Hepatocyte (in vitro differentiated cells): ENCODE results near the gene BAX. TPM values are rescaled to one million over a fixed set of nuclear protein-coding genes. Genes with fewer than 3 reads are reported as not detected.

ENCODE experiments used
- DNase-seq: peaks from one replicate; pipeline ENCODE4 v3.0.0-alpha.2; 2016; ENCODE audit warnings: low spot score
- H2AFZ ChIP-seq: fragments of 200-600 bp; sonication (generic); 2 replicates; pipeline ENCODE4 v1.6.0; 2016; ENCODE audit warnings: antibody characterized with exemption, mild to moderate bottlenecking
- H3K27ac ChIP-seq: fragments of 200-600 bp; sonication (generic); 2 replicates; pipeline ENCODE4 v1.5.1; 2016; ENCODE audit warnings: mild to moderate bottlenecking
- H3K27me3 ChIP-seq: fragments of 200-600 bp; sonication (generic); 2 replicates; pipeline ENCODE4 v1.6.1; 2016
- H3K36me3 ChIP-seq: fragments of 200-600 bp; sonication (generic); replicated peaks from 2 replicates; pipeline ENCODE4 v1.5.1; 2016; ENCODE audit warnings: low read depth; ENCODE audit not compliant: insufficient read depth
- H3K4me1 ChIP-seq: fragments of 200-600 bp; sonication (generic); 2 replicates; pipeline ENCODE4 v1.5.1; 2016; ENCODE audit warnings: mild to moderate bottlenecking, moderate library complexity; ENCODE audit not compliant: insufficient read depth
- H3K4me2 ChIP-seq: fragments of 200-600 bp; sonication (generic); 2 replicates; pipeline ENCODE4 v1.6.0; 2016
- H3K4me3 ChIP-seq: fragments of 200-600 bp; sonication (generic); 2 replicates; pipeline ENCODE4 v1.5.1; 2016; ENCODE audit warnings: mild to moderate bottlenecking
- H3K79me2 ChIP-seq: fragments of 200-600 bp; sonication (generic); 2 replicates; pipeline ENCODE4 v1.6.0; 2017; ENCODE audit warnings: mild to moderate bottlenecking
- H3K9me2 ChIP-seq: fragments of 200-600 bp; sonication (generic); replicated peaks from 2 replicates; pipeline ENCODE4 v1.6.0; 2017; ENCODE audit warnings: mild to moderate bottlenecking; ENCODE audit not compliant: insufficient read depth
- H3K9me3 ChIP-seq: fragments of 200-600 bp; sonication (generic); 2 replicates; pipeline ENCODE4 v1.5.1; 2016; ENCODE audit warnings: low read depth, mild to moderate bottlenecking
- H4K20me1 ChIP-seq: fragments of 200-600 bp; sonication (generic); 2 replicates; pipeline ENCODE4 v1.6.0; 2016; ENCODE audit warnings: mild to moderate bottlenecking; ENCODE audit not compliant: insufficient read depth, poor library complexity, severe bottlenecking
- EZH2 ChIP-seq: fragments of 200-600 bp; sonication (generic); IDR thresholded peaks from 2 replicates; pipeline ENCODE4 v1.6.1; 2016; ENCODE audit warnings: antibody characterized with exemption, mild to moderate bottlenecking, borderline replicate concordance
- EZH2phosphoT487 ChIP-seq: fragments of 200-600 bp; sonication (generic); IDR thresholded peaks from one replicate; pipeline ENCODE4 v1.6.1; 2018; ENCODE audit warnings: antibody characterized with exemption, mild to moderate bottlenecking, low read depth, moderate library complexity; ENCODE audit not compliant: unreplicated experiment, severe bottlenecking
- WGBS: methylation state at CpG from one replicate; pipeline ENCODE4 v1.1.6; 2016; ENCODE audit warnings: low lambda C conversion rate; ENCODE audit errors: missing lambda C conversion rate; 5-methylcytosine and 5-hydroxymethylcytosine counted together
- polyA plus RNA-seq: library from polyadenylated mRNA; unstranded; fragments of >200 nt; fragmentation: Nextera tagmentation; extraction: Ambion mirVana; gene quantifications from 2 replicates; pipeline ENCODE4 v1.2.1, GENCODE V29; 2016
- total RNA-seq: library from RNA; depleted of rRNA; stranded (reverse); fragments of >200 nt; gene quantifications from 2 replicates; pipeline ENCODE4 v1.2.3, GENCODE V29; 2014
- TF ChIP-seq, protein P1 (sequence below): fragments of 200-600 bp; sonication (generic); IDR thresholded peaks from 2 replicates; pipeline ENCODE4 v1.5.1; 2016; ENCODE audit warnings: antibody characterized with exemption, mild to moderate bottlenecking; ENCODE audit not compliant: poor library complexity

BAX gene
- total and polyA plus RNA-seq, 2 experiments from 2014 or later: 77.3 to 116 TPM

DNA sequence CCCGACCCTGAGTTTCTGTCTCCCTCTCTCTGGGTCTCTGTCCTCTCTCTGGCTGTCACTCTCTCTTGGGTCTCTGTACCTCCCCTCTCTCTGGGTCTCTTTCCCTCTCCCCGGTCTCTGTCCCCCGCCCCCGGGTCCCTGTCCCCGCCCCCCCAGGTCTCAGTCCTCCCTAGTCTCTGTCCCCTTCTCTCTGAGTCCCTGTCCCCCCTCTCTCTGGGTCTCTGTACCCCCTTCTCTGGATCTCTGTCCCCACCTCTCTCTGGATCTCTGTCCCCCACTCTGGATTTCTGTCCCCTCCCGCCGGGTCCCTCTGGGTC is 8.1 kb downstream of the BAX start:
- DNase-seq: no peak
- Histone ChIP-seq H3K4me1 (peaks cover 27% of the 10 kb centered on the region), H3K27me3 (no peaks in the 10 kb centered on the region), H3K4me2 (peak overlapping the region; percentile 82), H3K9me3 (no peaks in the 10 kb centered on the region), H3K9me2 (no peaks in the 10 kb centered on the region), H3K36me3 (no peaks in the 10 kb centered on the region), H3K4me3 (no peak overlapping the region), H4K20me1 (peaks cover 21% of the 10 kb centered on the region), H2AFZ (no peak overlapping the region), H3K27ac (peak overlapping the region; percentile 100), H3K79me2 (peaks cover 22% of the 10 kb centered on the region)
- no CpG with 5 or more reads among the region's 7 CpGs for WGBS
- TF ChIP-seq, protein P1, sequence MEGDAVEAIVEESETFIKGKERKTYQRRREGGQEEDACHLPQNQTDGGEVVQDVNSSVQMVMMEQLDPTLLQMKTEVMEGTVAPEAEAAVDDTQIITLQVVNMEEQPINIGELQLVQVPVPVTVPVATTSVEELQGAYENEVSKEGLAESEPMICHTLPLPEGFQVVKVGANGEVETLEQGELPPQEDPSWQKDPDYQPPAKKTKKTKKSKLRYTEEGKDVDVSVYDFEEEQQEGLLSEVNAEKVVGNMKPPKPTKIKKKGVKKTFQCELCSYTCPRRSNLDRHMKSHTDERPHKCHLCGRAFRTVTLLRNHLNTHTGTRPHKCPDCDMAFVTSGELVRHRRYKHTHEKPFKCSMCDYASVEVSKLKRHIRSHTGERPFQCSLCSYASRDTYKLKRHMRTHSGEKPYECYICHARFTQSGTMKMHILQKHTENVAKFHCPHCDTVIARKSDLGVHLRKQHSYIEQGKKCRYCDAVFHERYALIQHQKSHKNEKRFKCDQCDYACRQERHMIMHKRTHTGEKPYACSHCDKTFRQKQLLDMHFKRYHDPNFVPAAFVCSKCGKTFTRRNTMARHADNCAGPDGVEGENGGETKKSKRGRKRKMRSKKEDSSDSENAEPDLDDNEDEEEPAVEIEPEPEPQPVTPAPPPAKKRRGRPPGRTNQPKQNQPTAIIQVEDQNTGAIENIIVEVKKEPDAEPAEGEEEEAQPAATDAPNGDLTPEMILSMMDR: no peak
- TF ChIP-seq EZH2 (no peak), EZH2phosphoT487 (no peak)

DNA sequence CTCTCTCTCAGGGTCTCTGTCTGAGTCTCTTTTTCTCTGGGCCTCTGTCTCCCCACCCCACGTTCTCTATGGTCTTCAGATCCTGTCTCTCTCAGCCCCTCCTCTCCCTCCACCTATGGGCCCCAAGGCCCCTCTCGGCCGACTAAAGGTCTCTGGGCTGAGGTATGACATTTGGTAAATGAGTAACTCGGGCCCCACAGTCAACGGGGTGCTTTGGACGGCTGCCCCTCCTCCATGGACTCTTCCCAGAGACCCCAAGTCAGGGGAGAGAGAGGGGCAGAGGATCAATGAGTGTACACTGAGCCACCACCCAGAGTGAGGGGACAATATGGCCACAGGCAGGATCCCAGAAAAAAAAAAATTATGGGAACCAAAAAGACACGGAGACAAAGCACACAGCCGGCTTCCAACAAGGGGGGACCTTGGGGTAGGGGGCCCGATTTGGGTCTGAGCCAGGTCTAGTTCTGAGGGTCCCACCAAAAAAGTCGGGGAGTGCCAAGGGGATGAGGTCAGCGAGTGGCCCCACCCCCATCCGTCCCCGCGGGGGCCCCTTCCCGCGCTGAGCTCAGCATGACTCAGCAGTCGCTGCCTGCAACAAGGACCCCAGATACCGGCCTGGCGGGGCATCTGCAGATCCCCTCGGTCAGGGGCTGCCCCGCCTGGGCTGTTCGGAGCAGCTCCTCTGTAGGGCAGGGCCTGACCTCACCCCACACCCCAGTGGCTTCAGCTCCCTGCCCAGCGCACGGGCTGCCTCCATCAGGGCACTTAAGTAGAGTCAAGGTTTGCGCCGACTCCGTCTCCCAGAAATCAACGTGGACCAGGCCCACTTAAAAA is 8.9 kb downstream of the BAX start:
- Histone ChIP-seq H3K4me3 (peak overlapping the region; percentile 12), H3K9me2 (no peaks in the 10 kb centered on the region), H3K27me3 (no peaks in the 10 kb centered on the region), H3K36me3 (no peaks in the 10 kb centered on the region), H3K4me2 (peak overlapping the region; percentile 82), H3K9me3 (no peaks in the 10 kb centered on the region), H3K4me1 (peaks cover 27% of the 10 kb centered on the region), H3K27ac (peak overlapping the region; percentile 100), H4K20me1 (peaks cover 21% of the 10 kb centered on the region), H2AFZ (no peak overlapping the region), H3K79me2 (peaks cover 20% of the 10 kb centered on the region)
- TF ChIP-seq, protein P1: no peak
- TF ChIP-seq EZH2 (no peak), EZH2phosphoT487 (no peak)
- WGBS: 8% methylated on average over 24 of the region's 28 CpGs
- DNase-seq: peak; percentile 91

DNA sequence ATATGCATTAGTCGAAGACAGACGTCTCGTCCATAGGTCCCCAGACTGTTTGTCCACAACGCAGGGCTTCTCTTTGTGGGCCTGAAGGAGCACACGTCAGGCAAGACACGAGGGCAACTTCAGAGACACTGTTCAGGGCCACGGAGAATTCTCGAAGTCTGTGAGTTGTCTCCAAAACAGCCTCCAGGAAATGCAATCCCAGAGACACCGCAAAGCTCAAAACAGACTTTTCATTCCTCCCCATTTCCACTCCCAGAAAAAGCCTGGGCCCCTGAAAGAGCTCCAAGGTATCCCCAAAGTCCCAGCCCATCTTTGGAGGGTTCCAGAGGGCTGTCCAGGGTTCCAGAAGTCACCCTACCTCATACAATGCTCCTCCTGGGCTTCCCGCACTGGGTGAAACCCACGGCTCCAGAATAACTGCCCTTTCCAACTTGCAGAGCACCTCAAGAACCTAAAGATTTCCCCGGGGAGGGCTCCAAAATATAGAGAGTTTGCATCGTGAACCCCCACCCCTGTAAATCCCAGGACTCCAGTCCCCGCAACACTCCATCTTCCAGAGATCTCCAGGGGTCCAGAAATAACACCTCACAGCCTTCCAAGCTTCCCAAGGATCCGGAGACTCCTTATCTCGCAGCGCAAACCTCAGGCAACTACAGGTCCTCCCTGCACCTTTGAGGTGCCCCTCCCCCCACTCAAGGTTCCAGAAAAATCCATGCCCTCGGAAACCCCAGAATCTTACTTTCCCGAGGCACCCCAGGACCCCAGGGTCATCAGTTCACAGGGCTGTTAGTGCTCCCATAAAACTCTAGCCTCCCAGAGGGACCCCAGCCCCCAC is 9.7 kb downstream of the BAX start:
- Histone ChIP-seq H4K20me1 (peaks cover 21% of the 10 kb centered on the region), H3K9me3 (no peaks in the 10 kb centered on the region), H3K36me3 (no peaks in the 10 kb centered on the region), H3K9me2 (no peaks in the 10 kb centered on the region), H3K4me2 (peak overlapping the region; percentile 82), H3K4me3 (peak overlapping the region; percentile 12), H3K27me3 (no peaks in the 10 kb centered on the region), H2AFZ (no peak overlapping the region), H3K27ac (peak overlapping the region; percentile 100), H3K4me1 (peaks cover 27% of the 10 kb centered on the region), H3K79me2 (peaks cover 20% of the 10 kb centered on the region)
- no peak for TF ChIP-seq EZH2
- TF ChIP-seq, protein P1: no peak
- TF ChIP-seq EZH2phosphoT487: no peak
- DNase-seq: peak; percentile 82
- WGBS: 17% methylated on average over 19 of the region's 19 CpGs
